EH (cell line): ENCODE results near the gene STING1.
"Not testable (repeated sequence)": the region's sequence is repeated elsewhere in the genome, so short reads cannot be mapped to it uniquely, and the experiment has no call there.

Source experiments
- DNase-seq: peaks from one replicate; pipeline ENCODE4 v3.0.0-alpha.2; 2015; ENCODE audit warnings: low read depth

STING1 gene

GRCh38 chr5:139440416-139440815 lies 42.1 kb downstream of the STING1 start:
- DNase-seq = not testable (repeated sequence)

GRCh38 chr5:139439013-139439903 lies 43.3 kb downstream of the STING1 start, which contains the start of gene DNAJC18:
TSS of gene DNAJC18 (minus strand) at chr5:139439525. CDS start at chr5:139439445, 80 bp downstream.
- DNase-seq = peak; percentile 91

- DNase-seq = no peak
These were observed 43.9 kb downstream of the STING1 start for GRCh38 chr5:139438707-139439012.

GRCh38 chr5:139435676-139436075 lies 46.9 kb downstream of the STING1 start:
- DNase-seq = no peak

- no peak for DNase-seq
These were observed 50.9 kb downstream of the STING1 start for GRCh38 chr5:139431706-139432105.

DNA sequence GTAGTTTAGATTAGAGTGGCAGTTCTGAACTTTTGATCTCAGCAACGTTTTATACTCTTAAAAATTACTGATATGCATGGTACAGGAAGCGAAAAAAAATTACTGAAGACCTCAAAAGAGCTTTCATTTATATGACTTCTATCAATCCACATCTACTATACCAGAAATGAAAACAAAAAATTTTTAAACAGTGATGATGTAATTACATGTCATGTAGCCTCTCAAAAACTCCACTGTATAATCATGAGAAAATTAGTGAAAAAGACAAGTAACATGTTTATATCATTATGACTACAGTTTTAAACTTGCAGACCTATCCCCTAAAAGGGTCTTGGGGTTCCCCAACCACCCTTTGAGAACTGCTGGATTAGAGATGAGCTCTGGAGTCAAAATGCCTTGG lies 52.5 kb downstream of the STING1 start:
- no peak for DNase-seq

DNA sequence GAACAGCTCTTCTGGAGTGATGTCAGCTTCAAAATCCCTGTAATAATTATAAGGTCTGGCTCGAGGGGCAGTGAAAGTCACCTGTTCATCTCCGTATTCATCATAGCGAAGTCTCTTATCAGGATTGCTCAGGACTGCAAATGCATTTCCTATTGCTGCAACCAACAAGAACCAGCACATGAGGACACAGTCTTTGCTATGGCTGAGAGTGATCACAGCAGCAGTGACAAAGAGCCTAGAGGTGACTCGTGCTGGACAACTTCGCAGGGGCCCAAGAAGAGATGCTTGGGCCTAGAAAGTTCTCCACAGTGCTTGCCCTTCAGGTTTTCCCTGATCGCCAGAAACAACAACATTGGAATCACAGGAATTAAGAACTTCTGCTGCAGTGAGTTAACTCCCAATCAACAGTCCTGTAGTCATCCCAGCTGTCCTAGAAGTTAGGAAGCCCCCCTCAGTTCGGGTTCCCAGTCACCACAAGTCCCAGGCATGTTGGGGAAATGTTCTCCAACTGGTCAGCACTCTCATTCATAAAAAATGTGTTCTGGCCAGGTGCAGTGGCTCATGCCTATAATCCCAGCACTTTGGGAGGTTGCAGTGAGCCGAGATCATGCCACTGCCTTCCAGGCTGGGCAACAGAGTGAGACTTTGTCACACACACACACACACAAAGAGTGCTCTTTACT lies 56.2 kb downstream of the STING1 start:
- peak; percentile 97 for DNase-seq
